OCI-M1 (cell line): ENCODE data around the gene KNDC1.

Experiments used
- DNase-seq: peaks from one replicate; lab custom pipeline; 2025; lab: John Stamatoyannopoulos, UW

KNDC1 gene

GRCh38 chr10:133178357-133179127 lies 18.5 kb downstream of the KNDC1 start:
- DNase-seq = no peak

DNA sequence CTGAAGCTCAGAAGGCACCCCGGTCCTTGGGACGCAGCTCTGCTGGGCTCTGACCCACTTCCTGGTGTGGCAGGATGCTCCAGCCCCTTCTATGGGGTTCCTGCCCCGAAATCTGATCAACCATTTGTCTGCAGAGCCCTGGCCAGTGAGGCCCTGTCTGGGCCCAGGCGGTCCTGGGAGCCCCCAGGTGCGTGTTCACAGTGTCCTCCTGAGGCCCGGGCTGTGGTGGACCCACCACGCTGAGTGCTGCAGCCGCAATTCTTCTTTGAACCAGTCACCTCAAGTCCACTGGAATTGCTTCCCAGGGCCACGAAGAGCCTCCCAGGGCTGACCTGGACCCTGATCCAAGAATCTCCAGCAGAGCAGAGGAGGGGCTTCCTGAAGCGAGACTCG lies 19.1 kb downstream of the KNDC1 start:
- DNase-seq = no peak

- no peak for DNase-seq
Measured at GRCh38 chr10:133179651-133180050, 19.6 kb downstream of the KNDC1 start.

- DNase-seq = no peak
Measured at GRCh38 chr10:133180192-133180964, 20.4 kb downstream of the KNDC1 start.

DNA sequence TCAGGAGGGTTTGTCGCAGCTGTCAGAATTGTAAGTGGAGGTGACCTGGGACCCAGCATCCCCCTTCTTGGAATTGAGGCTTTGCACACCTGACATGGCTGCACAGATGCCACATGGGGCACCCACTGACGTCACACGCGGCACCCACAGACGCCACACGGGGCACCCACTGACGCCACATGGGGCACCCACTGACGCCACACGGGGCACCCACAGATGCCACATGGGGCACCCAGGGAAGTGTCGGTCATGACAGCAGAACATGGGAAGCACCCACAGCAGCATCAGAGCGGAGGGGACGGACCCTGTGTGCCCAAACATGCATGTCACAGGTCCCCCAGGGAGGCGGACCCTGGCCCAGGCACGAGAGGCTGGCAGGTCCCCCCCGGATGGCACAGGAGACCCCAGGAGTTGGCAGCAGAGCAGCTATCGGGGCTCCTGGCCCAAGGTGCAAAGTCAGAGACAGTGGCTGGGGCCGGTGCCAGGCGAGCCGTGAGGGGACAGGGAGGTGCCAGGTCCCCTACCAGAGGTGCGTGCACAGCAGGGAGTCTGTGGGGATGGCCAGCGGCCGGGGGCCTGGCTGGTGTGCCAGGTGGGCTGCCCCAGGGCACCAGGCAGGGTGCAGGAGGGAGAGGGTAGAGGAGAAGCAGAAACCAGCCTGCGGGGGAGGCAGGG lies 21.1 kb downstream of the KNDC1 start:
- no peak for DNase-seq

- no peak for DNase-seq
Measured at GRCh38 chr10:133182190-133182589, 22.2 kb downstream of the KNDC1 start.

GRCh38 chr10:133182791-133183645 lies 23.0 kb downstream of the KNDC1 start:
- DNase-seq = no peak

GRCh38 chr10:133183646-133184378 lies 23.8 kb downstream of the KNDC1 start:
- no peak for DNase-seq

- DNase-seq = no peak
Measured at GRCh38 chr10:133184591-133185244, 24.7 kb downstream of the KNDC1 start.

DNA sequence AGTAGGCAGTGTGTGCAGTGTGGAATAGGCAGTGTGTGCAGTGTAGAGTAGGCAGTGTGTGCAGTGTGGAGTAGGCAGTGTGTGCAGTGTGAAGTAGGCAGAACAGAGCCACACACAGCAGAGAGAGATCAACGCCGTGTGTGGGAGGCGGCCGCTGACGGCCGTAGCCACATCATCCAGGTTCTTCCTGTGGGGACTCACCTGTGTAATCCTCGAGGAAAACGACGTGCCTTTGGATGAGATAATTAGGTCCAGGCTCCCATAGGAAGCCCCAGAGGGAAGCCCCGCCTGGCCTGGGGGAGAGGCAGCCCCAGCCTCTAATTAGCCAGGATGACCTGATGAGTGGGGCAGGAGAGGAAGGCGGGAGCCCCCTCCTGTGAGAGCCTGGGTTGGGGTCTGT lies 25.4 kb downstream of the KNDC1 start:
- DNase-seq = no peak

- DNase-seq = no peak
Measured at GRCh38 chr10:133185916-133186315, 25.9 kb downstream of the KNDC1 start.

DNA sequence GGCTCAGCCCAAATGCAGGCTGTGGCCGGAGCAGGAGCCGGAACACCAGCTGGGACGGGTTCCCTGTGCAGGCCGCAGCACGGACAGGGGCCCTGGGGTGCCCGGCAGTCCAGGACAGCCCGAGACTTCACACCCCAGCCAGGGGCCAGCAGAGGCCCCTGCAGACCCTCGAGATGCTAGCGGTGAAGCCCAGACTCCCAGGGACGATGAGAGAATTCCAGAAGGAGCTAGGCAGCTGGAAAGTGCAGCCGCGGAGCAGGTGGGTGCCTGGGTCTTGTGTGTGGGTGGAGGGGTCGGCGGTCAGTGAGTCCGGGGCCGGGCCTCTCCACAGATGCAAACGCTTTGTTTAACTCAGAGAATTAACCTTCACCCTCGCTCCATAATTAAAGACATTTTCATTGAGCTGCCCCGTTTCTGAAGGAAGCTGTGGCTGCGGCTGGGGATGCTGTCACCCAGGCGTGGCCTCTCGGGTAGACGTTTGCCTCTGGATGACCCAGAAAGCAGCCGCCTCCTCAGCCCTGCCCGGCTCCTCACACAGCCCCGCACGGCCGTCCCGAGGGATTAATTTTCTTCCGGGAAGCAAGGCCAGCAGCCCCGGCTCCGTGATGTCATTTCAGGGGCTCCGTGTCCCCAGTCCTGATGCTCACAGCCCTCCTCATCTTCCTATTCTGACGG lies 26.5 kb downstream of the KNDC1 start:
- DNase-seq = no peak

DNA sequence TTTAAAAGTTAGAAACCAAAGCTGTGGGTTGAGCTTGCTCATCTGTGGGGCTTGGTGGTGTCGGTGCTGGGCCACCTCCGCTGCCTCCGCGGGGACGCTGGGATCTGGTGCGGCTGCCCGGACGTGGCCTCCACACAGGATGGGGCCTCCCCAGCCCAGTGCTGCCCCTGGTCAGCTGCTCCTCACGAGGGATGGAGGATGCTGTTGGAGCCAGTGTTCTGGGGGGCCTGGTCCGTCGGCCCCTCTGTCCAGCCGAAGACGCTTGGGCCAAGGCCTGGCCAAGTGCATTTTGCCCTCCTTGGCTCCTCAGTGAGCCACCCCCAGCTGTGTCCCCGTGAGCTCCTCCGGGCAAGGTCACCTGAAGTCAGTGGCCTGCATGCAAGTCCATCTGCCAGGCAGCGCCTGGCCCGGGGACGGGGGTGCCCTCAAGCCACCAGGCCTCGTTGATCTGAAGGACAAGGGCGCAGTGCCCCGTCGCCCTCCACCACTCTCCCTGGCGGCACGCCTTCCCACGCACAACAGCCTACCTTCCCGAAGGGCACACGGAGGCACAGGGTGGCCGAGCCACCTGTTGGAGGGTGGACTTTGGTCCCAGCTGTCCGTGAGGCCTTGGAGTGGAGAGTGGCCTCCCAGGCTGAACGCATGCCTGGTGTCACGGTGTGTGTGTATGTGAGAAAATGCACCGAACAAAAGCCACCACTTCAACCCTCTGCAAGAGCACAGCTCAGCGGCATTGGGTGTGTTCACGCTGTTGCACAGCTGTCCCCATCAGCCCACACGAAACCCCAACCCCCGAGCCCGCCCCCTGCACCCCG lies 27.3 kb downstream of the KNDC1 start:
- DNase-seq = no peak

- DNase-seq = no peak
Measured at GRCh38 chr10:133187906-133188681, 28.1 kb downstream of the KNDC1 start.

- DNase-seq = no peak
Measured at GRCh38 chr10:133189256-133189655, 29.2 kb downstream of the KNDC1 start.

- DNase-seq = no peak
Measured at GRCh38 chr10:133189726-133190125, 29.7 kb downstream of the KNDC1 start.

GRCh38 chr10:133190225-133190624 lies 30.2 kb downstream of the KNDC1 start:
- no peak for DNase-seq

- no peak for DNase-seq
Measured at GRCh38 chr10:133191651-133192050, 31.6 kb downstream of the KNDC1 start.
